Coronary artery (tissue), 2 donors: ENCODE data around the gene LMX1A.

Experiments
- DNase-seq: peaks from one replicate; pipeline ENCODE4 v3.0.0-alpha.2; 2017; ENCODE audit warnings: low spot score
- H3K27ac ChIP-seq, 2 donors: fragments of 200-600 bp; sonication (generic); one replicate each; pipeline ENCODE4 v1.5.1; 2016 to 2019
- H3K4me3 ChIP-seq: fragments of 200-600 bp; sonication (generic); 2 replicates; pipeline ENCODE4 v1.5.1; 2016; ENCODE audit warnings: mild to moderate bottlenecking, moderate library complexity
- CTCF ChIP-seq: fragments of 200-600 bp; sonication (generic); IDR thresholded peaks from one replicate; pipeline ENCODE4 v1.5.1; 2019; ENCODE audit warnings: antibody characterized with exemption

The LMX1A gene

GRCh38 chr1:165173818-165174217 lies 182.7 kb downstream of the LMX1A start:
- no peak overlapping the region for H3K27ac ChIP-seq
- no peak for DNase-seq
- no peak overlapping the region for H3K4me3 ChIP-seq
- no peak for TF ChIP-seq CTCF

GRCh38 chr1:165173409-165173808 lies 183.1 kb downstream of the LMX1A start:
- no peak for DNase-seq
- TF ChIP-seq CTCF = no peak
- no peak overlapping the region for H3K4me3 ChIP-seq
- no peak overlapping the region for H3K27ac ChIP-seq

GRCh38 chr1:165172666-165173065 lies 183.8 kb downstream of the LMX1A start:
- Histone ChIP-seq H3K27ac (no peak overlapping the region), H3K4me3 (no peak overlapping the region)
- no peak for TF ChIP-seq CTCF
- DNase-seq = no peak

GRCh38 chr1:165169729-165170128 lies 186.8 kb downstream of the LMX1A start:
- no peak overlapping the region for H3K27ac ChIP-seq
- TF ChIP-seq CTCF = no peak
- no peak for DNase-seq
- H3K4me3 ChIP-seq = no peak overlapping the region

DNA sequence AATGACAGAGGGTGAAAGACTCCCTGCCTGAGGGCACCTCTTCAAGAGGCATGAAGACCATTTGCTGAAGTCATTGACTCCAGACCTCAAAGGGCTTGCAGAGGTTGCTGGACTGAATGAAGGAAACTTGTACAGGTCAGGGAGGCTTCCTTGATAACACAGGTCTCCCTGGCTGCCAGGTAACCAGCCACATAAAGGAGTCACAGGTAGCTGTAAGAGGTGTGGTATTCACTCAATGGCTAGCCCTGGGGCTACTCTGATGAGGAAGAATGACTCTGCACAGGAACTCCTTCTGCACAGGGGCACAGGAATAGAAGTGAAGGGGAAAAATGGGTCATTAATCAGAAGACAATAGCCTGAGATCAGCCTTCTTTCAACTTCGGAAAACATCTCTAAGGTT lies 187.5 kb downstream of the LMX1A start:
- DNase-seq = no peak

GRCh38 chr1:165168467-165168866 lies 188.0 kb downstream of the LMX1A start:
- TF ChIP-seq CTCF = no peak
- H3K27ac ChIP-seq = no peak overlapping the region
- DNase-seq = no peak
- H3K4me3 ChIP-seq = no peak overlapping the region

More for the DNA sequence above, 187.5 kb downstream of the LMX1A start:
- Histone ChIP-seq H3K4me3 (no peak overlapping the region), H3K27ac (no peak overlapping the region)
- TF ChIP-seq CTCF = no peak

DNA sequence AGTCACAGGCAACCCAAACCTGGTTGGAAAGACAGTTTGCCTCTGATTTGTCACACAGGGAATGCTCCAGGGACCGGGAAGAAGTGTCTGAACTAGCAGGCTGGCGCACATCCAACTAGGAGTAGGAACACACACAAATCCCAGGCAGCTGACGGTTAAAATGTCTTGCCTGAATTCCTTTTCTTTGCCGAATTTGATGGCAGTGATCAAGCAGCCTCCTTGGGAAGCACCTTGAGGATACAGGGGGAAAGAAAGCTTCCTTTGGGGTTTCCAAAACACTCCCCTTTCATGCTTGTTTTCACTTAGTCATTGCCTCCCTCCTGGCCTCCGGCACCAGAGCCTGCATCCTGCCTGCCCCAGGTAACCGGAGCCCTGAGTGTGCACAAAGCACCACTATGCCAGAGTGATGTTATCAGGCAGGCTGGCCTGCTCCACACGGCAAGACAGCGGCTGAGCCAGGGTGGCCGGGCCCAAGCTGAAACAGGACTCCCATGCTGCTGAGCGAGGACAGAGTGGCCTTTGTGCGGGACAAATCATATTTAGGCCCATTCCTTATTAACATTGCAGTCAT lies 193.8 kb downstream of the LMX1A start:
- H3K27ac ChIP-seq = no peak overlapping the region
- no peak for DNase-seq

More for the DNA sequence above, 193.8 kb downstream of the LMX1A start:
- TF ChIP-seq CTCF = no peak
- H3K4me3 ChIP-seq = no peak overlapping the region
